ENCODE data around the gene CDK11B.

- no peak for TF ChIP-seq CTCF (IDR thresholded peaks at IDR 0.05)
- no peak for TF ChIP-seq EZH2 (IDR thresholded peaks at IDR 0.05; ENCODE audit: borderline replicate concordance, insufficient read depth, low read depth, low read length, poor library complexity, severe bottlenecking)
Observed at GRCh38 chr1:1684031-1684681, 25.4 kb upstream of the CDK11B start.

Measured in B cell (primary cell).